IMR-90 (cell line): ENCODE measurements around the gene TTC39B. TPM values are rescaled to one million over a fixed set of nuclear protein-coding genes. Genes with fewer than 3 reads are reported as not detected.

Experiments
- ATAC-seq: fragments of 200-7000 bp; cut with Tn5 transposase; 2 replicates; pipeline ENCODE4 v1.9.1; 2020; ENCODE audit warnings: low read depth, mild to moderate bottlenecking, moderate library complexity
- BruUV-seq: library from RNA; stranded (reverse); fragments of 400-500 nt; replicated peaks from 2 replicates; lab custom pipeline; 2021; lab: Mats Ljungman, UMichigan
- CTCF ChIA-PET: fragments of 300-600 bp; formaldehyde crosslinking; extraction: SDS; loops from one replicate; lab custom pipeline; 2021; ENCODE audit warnings: antibody characterized with exemption; lab: Yijun Ruan, JAX
- POLR2A ChIA-PET: fragments of 300-600 bp; sonication (Branson Sonifier 250); formaldehyde crosslinking; loops from one replicate; lab custom pipeline; 2022; ENCODE audit warnings: antibody characterized with exemption; ENCODE audit not compliant: unreplicated experiment; lab: Charles Lee
- DNase-seq: peaks from one replicate; pipeline ENCODE4 v3.0.0; 2013
- H2AFZ ChIP-seq: replicated peaks from 2 replicates; pipeline ENCODE3; 2013; ENCODE audit warnings: low read length, mild to moderate bottlenecking; ENCODE audit not compliant: poor library complexity
- H2AK5ac ChIP-seq: 2 replicates; pipeline ENCODE4 v1.6.1; 2013; ENCODE audit warnings: low read depth, low read length, inconsistent platforms
- H2AK9ac ChIP-seq: replicated peaks from 2 replicates; pipeline ENCODE3; 2013; ENCODE audit warnings: mild to moderate bottlenecking, low read depth, low read length, moderate library complexity; ENCODE audit not compliant: poor library complexity
- H2BK120ac ChIP-seq: 2 replicates; pipeline ENCODE4 v1.6.1; 2013; ENCODE audit warnings: low read depth, low read length, inconsistent platforms
- H2BK15ac ChIP-seq: 3 replicates; pipeline ENCODE4 v1.6.1; 2013; ENCODE audit warnings: low read depth, low read length, inconsistent platforms
- H2BK20ac ChIP-seq: 2 replicates; pipeline ENCODE4 v1.6.1; 2013; ENCODE audit warnings: low read depth, mild to moderate bottlenecking, inconsistent platforms, low read length, moderate library complexity
- H2BK5ac ChIP-seq: 2 replicates; pipeline ENCODE4 v1.6.1; 2013; ENCODE audit warnings: mild to moderate bottlenecking, low read depth, low read length, inconsistent platforms; ENCODE audit not compliant: poor library complexity, severe bottlenecking
- H3K14ac ChIP-seq: replicated peaks from 2 replicates; pipeline ENCODE4 v1.6.1; 2013; ENCODE audit warnings: low read depth, low read length, inconsistent platforms
- H3K18ac ChIP-seq: 2 replicates; pipeline ENCODE4 v1.6.1; 2013; ENCODE audit warnings: low read depth, low read length, control low read depth
- H3K23ac ChIP-seq: 2 replicates; pipeline ENCODE4 v1.6.1; 2013; ENCODE audit warnings: low read depth, low read length, inconsistent platforms
- H3K27ac ChIP-seq: 2 replicates; pipeline ENCODE4 v1.5.1; 2013; ENCODE audit warnings: mild to moderate bottlenecking, control low read depth, low read length; ENCODE audit not compliant: insufficient read depth
- H3K27me3 ChIP-seq: 2 replicates; pipeline ENCODE4 v1.6.1; 2013; ENCODE audit warnings: low read length; ENCODE audit not compliant: control insufficient read depth, insufficient read depth
- H3K36me3 ChIP-seq: 2 replicates; pipeline ENCODE4 v1.6.1; 2013; ENCODE audit warnings: low read length, mixed read lengths; ENCODE audit not compliant: control insufficient read depth, insufficient read depth
- H3K4ac ChIP-seq: 2 replicates; pipeline ENCODE4 v1.6.1; 2013; ENCODE audit warnings: low read depth, low read length, inconsistent platforms
- H3K4me1 ChIP-seq: 2 replicates; pipeline ENCODE4 v1.6.1; 2013; ENCODE audit warnings: low read length, mixed read lengths; ENCODE audit not compliant: control insufficient read depth, insufficient read depth
- H3K4me2 ChIP-seq: 2 replicates; pipeline ENCODE4 v1.6.1; 2013; ENCODE audit warnings: low read depth, mild to moderate bottlenecking, control low read depth, low read length, moderate library complexity
- H3K4me3 ChIP-seq: 2 replicates; pipeline ENCODE4 v1.5.1; 2013; ENCODE audit warnings: low read depth, mild to moderate bottlenecking, control low read depth, low read length, moderate library complexity; ENCODE audit not compliant: insufficient read depth
- H3K56ac ChIP-seq: 2 replicates; pipeline ENCODE4 v1.6.1; 2013; ENCODE audit warnings: low read length, inconsistent platforms; ENCODE audit not compliant: insufficient read depth; ENCODE audit errors: extremely low read depth
- H3K79me1 ChIP-seq, 2 experiments: 2 replicates each; pipeline ENCODE4 v1.6.1; 2013; ENCODE audit warnings: low read length in 2 of 2, inconsistent platforms in 1 of 2, low read depth in 1 of 2
- H3K9ac ChIP-seq: 2 replicates; pipeline ENCODE4 v1.6.1; 2013; ENCODE audit warnings: low read depth, low read length, control low read depth
- H3K9me1 ChIP-seq: 2 replicates; pipeline ENCODE4 v1.6.1; 2013; ENCODE audit warnings: low read length, inconsistent platforms; ENCODE audit not compliant: insufficient read depth
- H3K9me3 ChIP-seq: 2 replicates; pipeline ENCODE4 v1.6.1; 2013; ENCODE audit warnings: low read length; ENCODE audit not compliant: control insufficient read depth, insufficient read depth
- H4K20me1 ChIP-seq: 2 replicates; pipeline ENCODE4 v1.6.1; 2013; ENCODE audit warnings: low read length, inconsistent platforms; ENCODE audit not compliant: insufficient read depth
- H4K5ac ChIP-seq: 2 replicates; pipeline ENCODE4 v1.6.1; 2013; ENCODE audit warnings: mild to moderate bottlenecking, low read depth, low read length, control low read depth
- H4K8ac ChIP-seq, 2 experiments: 2 replicates each; pipeline ENCODE4 v1.6.1; 2013; ENCODE audit warnings: low read depth in 2 of 2, low read length in 2 of 2, control low read depth in 1 of 2, inconsistent platforms in 1 of 2
- H4K91ac ChIP-seq: 2 replicates; pipeline ENCODE4 v1.6.1; 2013; ENCODE audit warnings: low read depth, low read length, inconsistent platforms; ENCODE audit not compliant: insufficient read depth
- BHLHE40 ChIP-seq: fragments of 150-350 bp; IDR thresholded peaks from 2 replicates; pipeline ENCODE4 v1.6.1; 2016; ENCODE audit warnings: mild to moderate bottlenecking, low read depth, low read length
- CEBPB ChIP-seq: IDR thresholded peaks from 2 replicates; pipeline ENCODE4 v1.6.1; 2012; ENCODE audit warnings: low read depth, low read length, improper control_type of control experiment
- CTCF ChIP-seq: conservative IDR thresholded peaks from 2 replicates; pipeline ENCODE4 v1.5.1; 2012; ENCODE audit warnings: mild to moderate bottlenecking, low read depth, low read length, improper control_type of control experiment
- FOS ChIP-seq: fragments of 150-350 bp; IDR thresholded peaks from 2 replicates; pipeline ENCODE4 v1.6.1; 2016; ENCODE audit warnings: low read depth, low read length
- MAFK ChIP-seq: IDR thresholded peaks from 2 replicates; pipeline ENCODE4 v1.6.1; 2012; ENCODE audit warnings: low read depth, low read length, improper control_type of control experiment
- MAZ ChIP-seq: IDR thresholded peaks from 2 replicates; pipeline ENCODE4 v1.6.1; 2012; ENCODE audit warnings: low read depth, mild to moderate bottlenecking, low read length, improper control_type of control experiment, moderate library complexity, borderline replicate concordance
- MXI1 ChIP-seq: IDR thresholded peaks from 2 replicates; pipeline ENCODE4 v1.6.1; 2012; ENCODE audit warnings: low read depth, mild to moderate bottlenecking, low read length, moderate library complexity, borderline replicate concordance
- NFE2L2 ChIP-seq: fragments of 150-350 bp; IDR thresholded peaks from 2 replicates; pipeline ENCODE4 v1.6.1; 2016; ENCODE audit warnings: low read depth, mild to moderate bottlenecking, low read length
- POLR2A ChIP-seq: IDR thresholded peaks from 2 replicates; pipeline ENCODE4 v1.6.1; 2012; ENCODE audit warnings: mild to moderate bottlenecking, low read depth, low read length
- RAD21 ChIP-seq: IDR thresholded peaks from 2 replicates; pipeline ENCODE4 v1.6.1; 2012; ENCODE audit warnings: low read length, improper control_type of control experiment
- RCOR1 ChIP-seq: IDR thresholded peaks from 2 replicates; pipeline ENCODE4 v1.6.1; 2012; ENCODE audit warnings: mild to moderate bottlenecking, low read length, improper control_type of control experiment; ENCODE audit not compliant: insufficient replicate concordance
- RFX5 ChIP-seq: IDR thresholded peaks from 2 replicates; pipeline ENCODE4 v1.8.0; 2012; ENCODE audit warnings: low read depth, mild to moderate bottlenecking, low read length, moderate library complexity
- USF2 ChIP-seq: fragments of 150-350 bp; IDR thresholded peaks from 2 replicates; pipeline ENCODE4 v1.6.1; 2017; ENCODE audit warnings: mild to moderate bottlenecking, antibody characterized with exemption, low read length, low read depth
- WGBS, 2 experiments: methylation state at CpG; one replicate each; pipeline versions ENCODE4 v1.1.5 to v1.1.7; 2013; ENCODE audit warnings: missing lambda C conversion rate in 2 of 2; ENCODE audit not compliant: insufficient read length in 1 of 2; ENCODE audit errors: extremely low coverage in 2 of 2; 5-methylcytosine and 5-hydroxymethylcytosine counted together
- dilution Hi-C: fragments of 300-500 bp; cut with HindIII; formaldehyde crosslinking; loops from one replicate; pipeline ENCODE4 v1.14.3; 2018; ENCODE audit warnings: low sequenced_read_pairs; ENCODE audit not compliant: unreplicated experiment
- in situ Hi-C: fragments of 300-500 bp; cut with MboI; formaldehyde crosslinking; loops from 3 replicates; pipeline ENCODE4 v1.14.3; 2019; ENCODE audit warnings: low sequenced_read_pairs, inconsistent platforms, mixed read lengths
- intact Hi-C: fragments of 100-400 bp; cut with micrococcal nuclease; formaldehyde crosslinking; loops from 2 replicates; pipeline ENCODE4 v1.10.0; 2022
- polyA plus RNA-seq, 3 experiments: library from polyadenylated mRNA; depleted of rRNA; stranded (reverse); fragments of >200 nt; gene quantifications; 2 replicates each; pipeline ENCODE4 v1.2.3, GENCODE V29; 2012; ENCODE audit warnings: low replicate concordance in 1 of 3
- total RNA-seq: library from RNA; depleted of rRNA; stranded (reverse); fragments of >200 nt; gene quantifications from 2 replicates; pipeline ENCODE4 v1.2.3, GENCODE V29; 2012
- TF ChIP-seq, protein P1 (sequence below): fragments of 150-350 bp; IDR thresholded peaks from 2 replicates; pipeline ENCODE4 v1.6.1; 2016; ENCODE audit warnings: low read depth, mild to moderate bottlenecking, low read length, moderate library complexity, borderline replicate concordance

TTC39B gene
- total and polyA plus RNA-seq, 2 of the 4 experiments (the other 2 are of a cell fraction), result 2.5 to 12.2 TPM

DNA sequence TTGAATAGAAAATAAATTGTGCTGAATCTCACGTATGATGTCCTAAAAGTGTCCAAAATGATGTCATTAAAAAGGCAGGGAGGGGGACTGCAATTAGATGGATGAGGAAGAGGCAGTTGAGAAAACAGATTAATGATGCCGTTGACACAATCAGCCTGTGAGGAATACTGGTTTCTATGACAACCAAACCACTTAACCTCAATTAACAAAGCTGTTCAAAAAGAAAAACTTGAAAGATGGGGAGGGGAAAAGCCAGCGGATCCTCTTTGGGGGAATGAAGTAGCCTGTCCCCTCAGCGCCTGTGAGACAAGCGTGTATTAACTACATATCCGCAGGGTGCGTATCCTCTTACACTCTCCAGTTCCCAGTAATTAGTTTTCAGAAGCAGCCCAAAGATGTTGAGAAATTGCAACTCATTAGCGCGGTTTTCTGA, 160.7 kb downstream of the TTC39B start:
- no peak overlapping the region for H4K8ac ChIP-seq
- in situ Hi-C loops (loop anchor here (25.0 kb wide), 1 partner anchor 309 kb away; no protein-coding TSS in a partner anchor), dilution Hi-C loops (no loop called here), intact Hi-C loops (no loop called here)
- H3K18ac ChIP-seq, result no peak overlapping the region
- no peak for ATAC-seq
- no peaks in the 10 kb centered on the region for H3K79me1 ChIP-seq
- H3K23ac ChIP-seq, result no peak overlapping the region
- no peak overlapping the region for H3K4me3 ChIP-seq
- no peak overlapping the region for H2AFZ ChIP-seq
- H2AK5ac ChIP-seq, result no peak overlapping the region
- no peak overlapping the region for H3K4ac ChIP-seq
- peaks cover 25% of the 10 kb centered on the region for H3K27me3 ChIP-seq
- no peak overlapping the region for H3K27ac ChIP-seq
- H3K9ac ChIP-seq, result no peak overlapping the region
- no CpG with 5 or more reads among the region's 9 CpGs for WGBS, 2 experiments
- no peaks in the 10 kb centered on the region for H4K20me1 ChIP-seq
- ChIA-PET POLR2A (no interaction called here), CTCF (no interaction called here)
- DNase-seq, result no peak
- H3K9me3 ChIP-seq, result no peaks in the 10 kb centered on the region; the same call in 1 of the 2 replicates
- H2AK9ac ChIP-seq, result no peak overlapping the region
- no peak overlapping the region for H3K4me2 ChIP-seq
- no peak overlapping the region for H2BK15ac ChIP-seq
- no peak overlapping the region for H4K91ac ChIP-seq
- no peak overlapping the region for H4K5ac ChIP-seq
- H3K4me1 ChIP-seq, result no peaks in the 10 kb centered on the region
- BruUV-seq, result no TSS peak
- no peaks in the 10 kb centered on the region for H3K9me1 ChIP-seq
- no peak for TF ChIP-seq RAD21
- TF ChIP-seq RFX5, result no peak
- no peak for TF ChIP-seq NFE2L2
- no peak for TF ChIP-seq RCOR1
- no peak for TF ChIP-seq MAFK
- TF ChIP-seq POLR2A, result no peak
- TF ChIP-seq FOS, result no peak
- TF ChIP-seq, protein P1, sequence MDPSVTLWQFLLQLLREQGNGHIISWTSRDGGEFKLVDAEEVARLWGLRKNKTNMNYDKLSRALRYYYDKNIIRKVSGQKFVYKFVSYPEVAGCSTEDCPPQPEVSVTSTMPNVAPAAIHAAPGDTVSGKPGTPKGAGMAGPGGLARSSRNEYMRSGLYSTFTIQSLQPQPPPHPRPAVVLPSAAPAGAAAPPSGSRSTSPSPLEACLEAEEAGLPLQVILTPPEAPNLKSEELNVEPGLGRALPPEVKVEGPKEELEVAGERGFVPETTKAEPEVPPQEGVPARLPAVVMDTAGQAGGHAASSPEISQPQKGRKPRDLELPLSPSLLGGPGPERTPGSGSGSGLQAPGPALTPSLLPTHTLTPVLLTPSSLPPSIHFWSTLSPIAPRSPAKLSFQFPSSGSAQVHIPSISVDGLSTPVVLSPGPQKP, result no peak
- no peak for TF ChIP-seq MAZ
- TF ChIP-seq CEBPB, result no peak
- no peak for TF ChIP-seq BHLHE40
- no peak for TF ChIP-seq USF2
- no peak for TF ChIP-seq CTCF
- TF ChIP-seq MXI1, result no peak
- H3K56ac ChIP-seq, result no peak overlapping the region
- H2BK120ac ChIP-seq, result no peak overlapping the region
- no peak overlapping the region for H2BK5ac ChIP-seq
- H3K36me3 ChIP-seq, result no peaks in the 10 kb centered on the region
- H3K14ac ChIP-seq, result no peak overlapping the region
- H2BK20ac ChIP-seq, result no peak overlapping the region
